Thyroid gland (tissue), 4 donors: ENCODE data around the gene TGFBR1. TPM values are rescaled to one million over a fixed set of nuclear protein-coding genes. Genes with fewer than 3 reads are reported as not detected.

Experiments
- DNase-seq, 2 donors: peaks; one replicate each; pipeline ENCODE4 v3.0.0-alpha.2; 2019
- H3K27ac ChIP-seq, 3 donors: fragments of 200-600 bp; sonication (generic); 1 replicate in 2 of 3; 2 replicates in 1 of 3; pipeline ENCODE4 v1.5.1; 2016 to 2019; ENCODE audit warnings: mild to moderate bottlenecking in 1 of 3, moderate library complexity in 1 of 3
- H3K27me3 ChIP-seq: fragments of 200-600 bp; sonication (generic); one replicate; pipeline ENCODE4 v1.5.1; 2019
- H3K36me3 ChIP-seq, 2 donors: fragments of 200-600 bp; sonication (generic); one replicate each; pipeline ENCODE4 v1.5.1; 2016 to 2019
- H3K4me1 ChIP-seq, 2 donors: fragments of 200-600 bp; sonication (generic); one replicate each; pipeline ENCODE4 v1.5.1; 2017 to 2019
- H3K4me3 ChIP-seq, 3 donors: fragments of 200-600 bp; sonication (generic); replicated peaks in 1 of 3; 1 replicate in 2 of 3; 2 replicates in 1 of 3; pipeline ENCODE4 v1.5.1; 2016; ENCODE audit warnings: mild to moderate bottlenecking in 1 of 3
- H3K9me3 ChIP-seq: fragments of 200-600 bp; sonication (generic); one replicate; pipeline ENCODE4 v1.5.1; 2017
- CTCF ChIP-seq, 6 experiments: fragments of 200-600 bp in 3 of 6; fragments of 450-650 bp in 3 of 6; sonication (generic) in 3 of 6; IDR thresholded peaks; one replicate each; pipeline ENCODE4 v1.5.1; 2016 to 2019; ENCODE audit warnings: antibody characterized with exemption in 6 of 6, mild to moderate bottlenecking in 2 of 6, inconsistent platforms in 1 of 6, moderate library complexity in 1 of 6
- POLR2A ChIP-seq, 2 donors: fragments of 450-650 bp; IDR thresholded peaks; one replicate each; pipeline ENCODE4 v1.6.1; 2017; ENCODE audit warnings: antibody characterized with exemption in 2 of 2, mild to moderate bottlenecking in 2 of 2, moderate library complexity in 1 of 2
- WGBS, 2 donors: methylation state at CpG; one replicate each; pipeline ENCODE4 v1.1.5; 2017; 5-methylcytosine and 5-hydroxymethylcytosine counted together
- intact Hi-C: fragments of 100-400 bp; cut with DNase I; formaldehyde crosslinking; loops from one replicate; pipeline ENCODE4 v1.15.1; 2023
- total RNA-seq, 4 donors: library from RNA; depleted of rRNA; stranded (reverse); fragments of >200 nt; gene quantifications; one replicate each; pipeline ENCODE4 v1.2.3, GENCODE V29; 2016

TGFBR1 gene
- total RNA-seq, 4 donors from 2014 or later: 18.6 to 36.7 (median 28.5) TPM

DNA sequence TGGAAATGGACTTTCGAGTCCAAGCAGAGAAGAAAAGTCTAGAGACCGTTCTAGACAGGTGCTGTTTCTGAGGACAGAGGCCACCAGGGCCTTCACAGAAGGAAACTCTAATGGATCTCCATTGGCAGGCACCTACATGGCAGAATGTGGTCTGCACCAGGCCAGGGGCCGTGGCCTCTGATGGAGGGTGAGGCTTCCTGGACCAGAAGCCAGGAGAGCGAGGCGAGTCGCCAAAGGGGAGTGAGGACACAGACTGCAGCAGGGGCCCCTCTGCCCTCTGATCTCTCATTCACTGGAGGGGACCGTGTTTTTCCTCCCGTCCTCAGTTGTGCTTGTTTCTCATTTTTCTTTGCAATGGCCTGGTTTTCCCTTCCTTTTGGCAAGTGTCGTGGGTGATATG is 75.7 kb downstream of the TGFBR1 start:
- no peak for TF ChIP-seq CTCF (IDR thresholded peaks at IDR 0.05)
- TF ChIP-seq POLR2A (IDR thresholded peaks at IDR 0.05): no peak
- no peak overlapping the region for H3K4me3 ChIP-seq
- no peaks in the 10 kb centered on the region for H3K27me3 ChIP-seq
- intact Hi-C loops: no loop called here
- no peaks in the 10 kb centered on the region for H3K36me3 ChIP-seq
- no peak for DNase-seq
- H3K9me3 ChIP-seq: no peaks in the 10 kb centered on the region
- WGBS, 2 donors: 83 to 85% methylated on average over 9 of the region's 9 CpGs
- H3K4me1 ChIP-seq: peaks cover 0 to 3% of the 10 kb centered on the region in 2 donors
- no peak overlapping the region for H3K27ac ChIP-seq

DNA sequence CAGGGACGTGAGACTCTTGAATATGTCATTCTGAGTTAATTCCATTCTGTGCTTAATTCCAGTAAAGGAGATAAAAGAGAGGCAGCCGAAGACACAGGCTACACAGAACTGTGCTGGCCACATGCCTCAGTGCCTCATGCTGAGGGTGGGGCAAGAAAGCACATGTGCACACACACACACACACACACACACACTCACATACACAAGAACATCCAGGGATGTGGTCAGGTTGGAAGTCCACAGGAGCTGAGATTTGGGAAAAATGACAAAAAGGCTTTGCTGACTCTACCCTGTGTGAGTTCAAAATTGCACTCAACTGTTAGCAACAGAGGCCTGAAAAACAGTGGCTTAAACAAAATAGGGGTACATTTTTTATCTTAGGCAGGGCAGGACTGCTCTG is 76.3 kb downstream of the TGFBR1 start:
- Histone ChIP-seq H3K9me3 (no peaks in the 10 kb centered on the region), H3K36me3 (no peaks in the 10 kb centered on the region), H3K4me1 (peaks cover 0 to 3% of the 10 kb centered on the region in 2 donors), H3K27ac (no peak overlapping the region), H3K27me3 (no peaks in the 10 kb centered on the region), H3K4me3 (no peak overlapping the region)
- 77 to 80% methylated on average over 2 of the region's 2 CpGs for WGBS, 2 donors
- no peak for DNase-seq
- intact Hi-C loops: no loop called here
- TF ChIP-seq CTCF (IDR thresholded peaks at IDR 0.05) (no peak), POLR2A (IDR thresholded peaks at IDR 0.05) (no peak)

DNA sequence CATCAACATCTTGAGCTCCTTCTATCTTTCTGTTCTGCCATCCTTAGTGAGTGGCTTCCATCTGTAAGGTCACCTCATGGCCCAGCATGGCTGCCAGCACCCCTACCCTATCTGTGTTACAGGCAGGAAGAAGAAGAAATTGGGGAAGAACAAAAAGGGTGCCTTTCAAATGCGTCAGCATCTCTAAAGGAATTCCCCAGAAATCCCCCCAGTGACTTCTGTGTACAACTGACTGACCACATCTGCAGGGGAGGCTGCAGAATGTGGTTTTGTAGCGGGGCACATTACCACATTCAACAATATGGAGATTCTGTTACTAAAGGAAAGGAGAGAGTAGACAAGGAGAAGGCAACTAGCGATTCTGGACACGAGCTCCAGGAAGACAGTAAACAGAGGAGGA is 76.7 kb downstream of the TGFBR1 start:
- H3K27ac ChIP-seq: no peak overlapping the region

DNA sequence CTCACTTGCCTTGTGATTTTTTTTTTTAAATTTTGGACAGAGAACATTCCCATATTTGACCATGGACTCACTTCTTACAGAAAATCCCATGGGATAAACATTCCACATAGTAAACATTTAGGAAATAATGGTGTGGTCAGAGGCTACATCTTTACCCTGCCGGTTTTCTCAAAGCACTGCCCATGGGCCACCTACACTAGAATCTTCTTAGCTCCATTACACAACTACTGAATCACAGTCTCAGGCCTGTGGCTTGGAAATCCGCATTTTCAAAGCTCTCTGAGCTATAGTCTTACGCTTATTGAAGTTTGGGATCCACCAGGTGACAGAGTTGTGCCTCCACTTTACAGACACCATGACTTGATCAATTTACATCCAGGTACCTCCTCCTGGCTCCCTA is 77.4 kb downstream of the TGFBR1 start:
- H3K27ac ChIP-seq: no peak overlapping the region
- no peak overlapping the region for H3K4me3 ChIP-seq
- DNase-seq: no peak
- TF ChIP-seq POLR2A (IDR thresholded peaks at IDR 0.05) (no peak), CTCF (IDR thresholded peaks at IDR 0.05) (no peak)
- H3K4me1 ChIP-seq: peaks cover 0 to 3% of the 10 kb centered on the region in 2 donors
- no peaks in the 10 kb centered on the region for H3K36me3 ChIP-seq
- H3K27me3 ChIP-seq: no peaks in the 10 kb centered on the region
- intact Hi-C loops: no loop called here
- H3K9me3 ChIP-seq: no peaks in the 10 kb centered on the region
- 83 to 87% methylated on average over 3 of the region's 3 CpGs for WGBS, 2 donors

More for the DNA sequence above, 76.7 kb downstream of the TGFBR1 start:
- H3K27me3 ChIP-seq: no peaks in the 10 kb centered on the region
- TF ChIP-seq CTCF (IDR thresholded peaks at IDR 0.05) (no peak), POLR2A (IDR thresholded peaks at IDR 0.05) (no peak)
- 78 to 85% methylated on average over 4 of the region's 4 CpGs for WGBS, 2 donors
- DNase-seq: no peak
- no peak overlapping the region for H3K4me3 ChIP-seq
- peaks cover 0 to 3% of the 10 kb centered on the region in 2 donors for H3K4me1 ChIP-seq
- H3K9me3 ChIP-seq: no peaks in the 10 kb centered on the region
- H3K36me3 ChIP-seq: no peaks in the 10 kb centered on the region
- intact Hi-C loops: no loop called here

GRCh38 chr9:99183616-99184015 is 78.7 kb downstream of the TGFBR1 start:
- no peak for TF ChIP-seq POLR2A (IDR thresholded peaks at IDR 0.05)
- TF ChIP-seq CTCF (IDR thresholded peaks at IDR 0.05): no peak
- Histone ChIP-seq H3K27me3 (no peaks in the 10 kb centered on the region), H3K27ac (no peak overlapping the region), H3K9me3 (no peaks in the 10 kb centered on the region), H3K4me1 (peaks cover 0 to 3% of the 10 kb centered on the region in 2 donors), H3K4me3 (no peak overlapping the region), H3K36me3 (no peaks in the 10 kb centered on the region)
- 86 to 87% methylated on average over 3 of the region's 3 CpGs for WGBS, 2 donors
- DNase-seq: no peak
- intact Hi-C loops: no loop called here
